DMS53 treated with DMSO at 0.1 percent for 48 hours (cell line): Measurements from ENCODE around the gene KRT84.

ENCODE experiments used
- DNase-seq: peaks from one replicate; lab custom pipeline; 2025; ENCODE audit not compliant: unreplicated experiment; lab: John Stamatoyannopoulos, UW

Gene KRT84, protein sequence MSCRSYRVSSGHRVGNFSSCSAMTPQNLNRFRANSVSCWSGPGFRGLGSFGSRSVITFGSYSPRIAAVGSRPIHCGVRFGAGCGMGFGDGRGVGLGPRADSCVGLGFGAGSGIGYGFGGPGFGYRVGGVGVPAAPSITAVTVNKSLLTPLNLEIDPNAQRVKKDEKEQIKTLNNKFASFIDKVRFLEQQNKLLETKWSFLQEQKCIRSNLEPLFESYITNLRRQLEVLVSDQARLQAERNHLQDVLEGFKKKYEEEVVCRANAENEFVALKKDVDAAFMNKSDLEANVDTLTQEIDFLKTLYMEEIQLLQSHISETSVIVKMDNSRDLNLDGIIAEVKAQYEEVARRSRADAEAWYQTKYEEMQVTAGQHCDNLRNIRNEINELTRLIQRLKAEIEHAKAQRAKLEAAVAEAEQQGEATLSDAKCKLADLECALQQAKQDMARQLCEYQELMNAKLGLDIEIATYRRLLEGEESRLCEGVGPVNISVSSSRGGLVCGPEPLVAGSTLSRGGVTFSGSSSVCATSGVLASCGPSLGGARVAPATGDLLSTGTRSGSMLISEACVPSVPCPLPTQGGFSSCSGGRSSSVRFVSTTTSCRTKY

DNA sequence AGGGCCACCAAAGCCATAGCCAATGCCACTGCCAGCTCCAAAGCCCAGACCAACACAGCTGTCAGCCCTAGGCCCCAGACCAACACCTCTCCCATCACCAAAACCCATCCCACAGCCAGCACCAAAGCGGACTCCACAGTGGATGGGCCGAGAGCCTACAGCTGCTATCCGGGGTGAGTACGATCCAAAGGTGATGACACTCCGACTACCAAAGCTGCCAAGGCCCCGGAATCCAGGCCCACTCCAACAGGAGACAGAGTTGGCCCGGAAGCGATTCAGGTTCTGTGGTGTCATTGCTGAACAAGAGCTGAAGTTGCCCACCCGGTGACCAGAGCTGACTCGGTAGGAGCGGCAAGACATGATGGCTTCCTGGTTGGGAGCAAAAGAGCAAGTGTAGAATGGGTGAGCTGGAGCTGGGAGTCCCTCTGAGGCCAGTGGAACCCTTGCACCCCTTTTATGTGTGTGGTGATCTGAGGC is at the start of gene KRT84:
Gene KRT84, minus strand, starts transcription at position 427 of the 477 bp plus-strand sequence. Its CDS starts 67 bp downstream, at position 360.
- no peak for DNase-seq

DNA sequence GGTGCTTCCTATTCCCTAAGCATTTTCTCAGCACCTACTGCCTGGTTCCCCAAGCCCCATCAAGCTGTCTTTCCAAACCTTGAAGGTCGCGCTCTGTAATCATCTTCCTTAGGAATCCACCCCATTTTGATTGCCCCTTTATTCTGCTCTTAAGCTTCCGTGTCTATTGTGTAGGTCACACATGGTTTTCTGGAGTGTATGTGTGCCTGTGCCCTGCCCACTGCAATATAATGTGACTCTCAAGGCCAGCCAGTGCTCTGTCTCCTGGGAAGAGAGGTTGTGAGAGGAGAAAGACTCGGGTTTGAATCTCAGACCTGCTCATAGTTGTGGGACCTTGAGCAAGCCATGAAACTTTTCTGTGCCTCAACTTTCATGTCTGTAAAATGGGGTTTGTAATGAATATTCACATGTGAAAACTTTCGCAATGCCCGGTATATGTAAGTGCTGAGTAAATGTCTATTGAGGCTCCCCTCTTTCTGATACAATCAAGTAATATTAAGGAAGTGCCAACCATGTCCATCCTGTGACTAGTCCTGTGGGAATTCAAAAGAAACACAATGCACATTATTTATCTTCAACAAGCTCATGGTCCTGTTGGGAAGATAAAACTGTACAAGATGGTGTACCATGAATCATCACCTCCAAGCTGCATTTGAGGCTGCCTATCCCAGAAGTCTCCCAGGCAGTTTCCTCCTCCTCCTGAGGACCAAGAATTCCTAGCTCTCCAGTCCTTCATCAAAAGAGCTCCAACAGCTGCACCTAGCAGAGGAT is 49.5 kb upstream of the KRT84 start:
- no peak for DNase-seq

DNA sequence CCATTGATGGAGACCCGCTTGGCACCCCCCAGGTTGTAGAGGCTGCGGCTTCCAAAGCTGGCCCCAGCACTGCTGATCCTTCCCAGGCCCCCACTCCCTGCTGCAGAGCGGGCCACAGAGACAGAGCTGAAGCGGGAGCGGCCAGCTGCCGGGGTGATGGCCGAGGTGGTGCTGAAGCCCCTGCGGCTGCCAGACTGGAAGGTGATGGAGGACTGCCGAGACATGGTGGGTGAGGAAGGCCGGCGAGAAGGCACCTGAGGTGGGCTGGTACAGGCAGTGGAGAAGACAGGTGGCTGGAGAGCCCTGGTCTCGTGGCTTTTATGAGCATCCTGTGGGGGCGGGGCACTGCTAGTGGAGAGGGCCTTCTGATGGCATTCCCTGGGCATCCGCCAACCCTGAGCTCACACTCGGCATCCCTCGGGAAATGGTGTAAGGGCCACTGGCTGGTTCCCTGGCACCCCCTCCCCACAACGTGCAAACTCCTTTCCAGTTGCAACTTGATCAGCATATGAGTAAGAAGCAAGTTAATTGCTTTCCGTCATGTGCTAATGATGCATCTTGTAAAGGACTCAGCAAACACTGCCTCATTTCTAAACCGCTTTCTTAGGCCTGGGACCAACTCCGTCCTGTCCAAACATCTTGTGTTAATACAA is 48.8 kb upstream of the KRT84 start, which contains the start of gene KRT75:
Gene KRT75, minus strand, starts transcription at position 291 of the 653 bp plus-strand sequence. Its CDS starts 67 bp downstream, at position 224.
- no peak for DNase-seq

DNA sequence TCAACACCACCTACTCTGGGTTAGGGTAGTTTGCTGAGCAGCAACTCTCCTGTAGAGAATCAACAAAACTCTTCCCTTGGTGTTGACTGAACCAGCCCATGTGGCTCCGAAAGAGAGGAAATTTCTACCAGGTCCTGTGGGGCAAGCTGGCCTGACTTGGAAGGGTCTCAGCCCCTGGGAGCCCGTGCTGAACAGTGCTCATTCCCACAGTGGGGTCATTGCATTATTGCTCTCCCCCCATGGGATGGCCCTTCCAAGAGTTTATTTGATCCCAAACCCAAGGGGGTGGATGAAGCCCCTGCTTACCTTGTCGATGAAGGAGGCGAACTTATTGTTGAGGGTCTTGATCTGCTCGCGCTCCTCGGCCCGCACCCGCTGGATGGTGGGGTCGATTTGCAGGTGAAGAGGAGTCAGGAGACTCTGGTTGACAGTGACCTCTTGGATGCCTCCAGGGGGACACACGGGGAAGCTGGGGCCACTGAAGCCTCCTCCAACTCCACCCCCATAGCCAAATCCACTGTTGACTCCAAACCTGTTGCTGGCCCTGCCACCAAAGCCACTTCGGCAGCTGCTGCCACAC is 48.1 kb upstream of the KRT84 start:
- DNase-seq, result no peak

DNA sequence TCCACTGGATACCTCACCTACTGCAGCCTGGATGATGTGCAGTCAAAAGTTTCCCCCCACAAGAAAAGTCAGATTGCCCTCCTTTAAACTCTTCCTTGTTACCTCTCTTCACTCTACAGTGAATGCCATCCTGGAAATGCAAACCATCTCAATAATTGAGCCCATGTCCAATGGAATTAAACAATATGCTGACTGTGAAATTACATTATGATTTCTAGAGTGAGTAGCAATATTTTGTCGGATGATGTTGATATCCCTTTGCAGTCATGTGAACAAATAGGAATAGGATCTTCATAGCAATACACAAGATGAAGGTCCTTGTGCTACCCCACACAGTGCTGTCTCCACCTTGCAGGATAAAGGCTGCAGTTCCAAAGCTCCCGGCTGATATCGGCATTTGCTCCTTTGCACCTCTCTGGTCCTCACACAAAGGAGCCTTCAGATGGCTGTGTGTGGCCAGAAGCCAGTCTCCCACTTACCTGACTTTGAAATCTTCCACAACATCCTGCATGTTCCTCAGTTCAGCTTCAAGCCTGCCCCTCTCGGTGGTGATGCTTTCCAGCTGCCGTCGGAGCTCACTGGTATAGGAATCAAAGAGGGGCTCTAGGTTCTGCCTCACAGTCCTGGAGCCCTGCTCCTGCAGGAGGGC is 47.2 kb upstream of the KRT84 start:
- DNase-seq, result no peak

DNA sequence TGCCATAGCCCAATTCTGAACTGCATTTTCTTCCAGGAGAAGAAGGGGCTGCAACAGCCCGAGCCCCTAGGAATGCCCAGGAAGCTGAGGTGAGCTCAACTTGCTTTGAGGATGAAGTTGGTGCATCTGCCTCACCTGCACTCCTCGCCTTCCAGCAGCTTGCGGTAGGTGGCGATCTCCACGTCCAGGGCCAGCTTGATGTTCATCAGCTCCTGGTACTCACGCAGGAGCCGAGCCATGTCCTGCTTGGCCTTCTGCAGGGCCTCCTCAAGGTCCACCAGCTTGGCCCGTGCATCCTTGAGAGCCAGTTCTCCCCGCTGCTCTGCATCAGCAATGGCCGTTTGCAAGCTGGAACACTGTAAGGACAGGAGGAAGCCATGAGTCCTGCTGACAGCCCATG is 42.7 kb upstream of the KRT84 start:
- no peak for DNase-seq

DNA sequence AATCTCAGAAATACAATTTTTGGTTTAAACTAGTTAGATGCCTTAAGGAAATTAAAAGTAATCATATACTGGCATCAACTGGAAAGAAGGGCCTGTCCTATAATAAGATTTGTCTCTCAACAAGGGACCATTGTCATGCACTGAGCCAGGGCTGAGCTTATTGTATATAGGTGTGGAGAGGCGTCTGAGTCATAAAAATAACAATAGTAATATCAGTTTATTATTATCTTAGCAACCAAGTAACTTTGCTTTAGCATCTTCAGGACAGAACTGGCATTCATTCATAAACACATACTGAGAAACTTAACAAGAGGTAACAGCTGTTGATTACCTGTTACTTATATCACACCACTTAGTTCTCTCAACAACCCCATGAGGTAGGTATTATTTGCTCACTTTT is 41.6 kb upstream of the KRT84 start:
- DNase-seq, result no peak

DNA sequence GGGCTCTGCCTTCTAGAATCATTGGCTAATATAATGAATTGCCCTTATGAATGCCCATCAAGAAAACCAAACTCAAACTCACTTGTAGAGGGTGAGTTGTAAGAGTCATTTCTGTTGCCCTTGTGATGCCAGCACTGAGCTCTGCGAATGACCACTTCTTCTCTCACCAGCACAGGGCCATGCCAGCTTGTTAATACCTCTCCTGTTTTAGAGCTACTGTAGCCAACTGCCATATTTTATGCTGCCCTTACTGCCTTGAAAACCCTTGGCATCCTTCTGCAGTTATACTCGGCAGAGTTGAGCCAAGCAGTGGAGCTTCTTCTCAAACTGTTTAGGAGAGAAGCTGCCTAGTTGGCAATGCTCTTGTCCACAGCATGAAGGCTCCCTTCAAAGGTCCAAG is 40.6 kb upstream of the KRT84 start:
- no peak for DNase-seq

DNA sequence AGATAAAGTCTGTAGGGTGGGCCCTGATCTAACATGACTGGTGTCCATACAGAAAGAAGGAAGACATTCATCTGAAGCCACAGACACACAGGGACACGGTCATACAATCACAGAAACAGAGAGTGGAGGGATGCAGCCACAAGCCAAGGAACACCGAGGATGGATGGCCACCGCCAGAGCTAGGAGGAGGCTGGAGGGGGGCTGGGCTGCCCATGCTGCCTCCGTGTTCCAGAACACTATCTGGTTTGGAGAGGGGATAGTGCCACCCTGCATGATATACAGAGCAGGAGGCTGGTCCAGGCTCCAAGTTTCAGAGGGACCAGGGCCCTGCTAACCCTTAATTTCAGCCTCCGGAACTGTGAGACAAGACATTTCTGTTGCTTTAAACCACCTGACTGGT is 40.0 kb upstream of the KRT84 start:
- no peak for DNase-seq

DNA sequence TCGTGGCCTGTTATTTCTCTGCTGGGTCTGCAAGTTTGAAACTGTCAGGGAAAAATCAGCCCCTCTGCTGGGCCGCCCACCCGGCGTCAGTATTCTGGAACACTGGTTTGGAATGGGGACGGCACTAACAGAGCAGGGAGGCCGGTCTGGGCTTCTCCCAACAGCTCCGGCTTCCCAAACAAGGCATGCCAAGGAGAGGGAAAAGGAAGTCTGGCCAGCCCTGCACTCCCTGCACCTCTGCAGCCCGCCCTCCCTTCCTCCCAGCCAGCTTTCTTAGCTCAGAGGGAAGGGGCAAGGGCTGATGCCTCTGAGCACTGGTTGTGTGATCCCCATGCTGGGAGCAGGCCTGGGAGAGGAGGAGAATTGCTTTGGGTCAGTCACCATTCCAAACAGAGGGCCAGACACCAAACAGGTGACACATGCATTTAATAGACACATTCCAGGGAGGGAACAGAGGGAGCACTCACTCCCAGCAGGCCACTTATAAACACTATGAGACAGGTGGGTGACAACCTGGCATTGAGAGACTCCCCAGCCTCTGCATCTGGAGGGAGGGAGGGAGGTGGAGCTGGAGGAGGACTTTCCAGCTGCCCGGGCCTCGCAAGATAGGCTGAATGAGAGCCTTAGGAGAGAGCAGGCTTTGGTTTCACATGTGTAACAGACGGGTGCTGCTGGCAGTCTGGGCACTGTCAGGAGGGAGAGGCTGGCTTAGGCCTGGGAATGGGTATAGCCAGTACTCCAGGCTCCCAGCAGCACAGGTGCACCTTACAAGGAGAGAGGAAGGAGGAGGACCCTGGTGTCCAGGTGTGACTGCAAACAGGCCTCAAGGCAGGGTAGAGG is 38.4 kb upstream of the KRT84 start:
- no peak for DNase-seq

DNA sequence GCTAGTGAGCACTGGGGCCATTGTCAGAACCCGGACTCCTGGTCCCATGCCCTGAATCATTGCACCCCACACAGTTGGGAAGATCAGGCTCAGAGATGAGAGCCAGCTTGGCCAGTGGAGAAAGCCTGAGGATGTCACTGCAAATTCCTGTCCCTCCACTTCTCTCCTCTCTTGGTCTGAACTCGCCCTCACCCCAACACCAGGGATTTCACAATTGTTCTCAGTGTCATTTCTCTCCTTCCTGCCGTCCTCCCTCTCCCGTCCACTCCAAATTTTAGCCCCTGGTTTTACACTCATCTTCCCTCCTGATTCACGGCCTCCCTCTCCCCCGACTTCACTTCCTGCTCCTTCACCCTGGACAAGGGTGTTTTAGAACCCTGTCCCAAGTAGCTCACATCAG is 37.6 kb upstream of the KRT84 start:
- DNase-seq, result no peak

DNA sequence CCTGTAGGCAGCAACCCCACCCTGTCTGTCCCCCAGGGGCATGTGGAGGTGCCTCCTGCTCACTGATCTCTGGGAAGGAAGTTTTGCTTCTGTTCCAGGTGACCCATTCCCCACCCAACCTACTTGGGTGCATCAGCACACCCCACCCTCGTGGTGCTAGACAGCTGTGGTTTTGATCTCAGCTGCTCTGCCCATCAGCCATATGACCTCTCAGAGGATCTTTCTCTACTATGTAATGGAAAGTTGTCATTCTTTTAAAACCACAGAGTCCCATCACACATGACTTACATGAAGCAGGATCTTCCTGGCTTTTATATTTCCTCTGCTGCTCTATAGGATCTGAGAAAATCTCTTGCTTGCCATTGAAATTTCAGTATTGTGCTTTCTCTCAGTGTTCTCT is 34.2 kb upstream of the KRT84 start:
- no peak for DNase-seq

DNA sequence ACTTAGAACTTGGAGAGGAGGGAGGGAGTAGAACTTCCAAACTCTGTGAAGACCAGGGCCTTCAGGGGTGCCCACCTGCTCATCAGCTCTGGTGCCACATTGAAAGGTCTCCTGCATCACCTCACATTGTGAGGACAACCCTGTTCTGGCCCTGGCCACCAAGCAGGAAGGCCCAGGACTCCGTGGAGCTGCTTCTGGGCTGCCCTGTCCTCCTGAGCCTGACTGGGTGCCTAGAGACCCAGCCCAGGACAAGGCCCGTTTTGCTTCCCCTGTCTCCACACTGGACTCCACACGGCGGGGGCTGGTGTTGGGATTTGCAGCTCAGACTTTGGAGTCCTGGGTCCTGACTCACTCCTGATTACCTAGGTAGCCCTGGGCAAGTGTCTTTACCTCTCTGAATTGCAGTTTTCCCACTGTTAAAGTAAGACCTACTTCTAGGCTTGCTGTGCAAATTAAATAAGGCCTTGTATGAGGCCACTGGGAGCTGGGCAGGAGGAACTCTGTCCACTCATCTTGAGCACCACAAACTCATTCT is 33.2 kb upstream of the KRT84 start:
- no peak for DNase-seq

DNA sequence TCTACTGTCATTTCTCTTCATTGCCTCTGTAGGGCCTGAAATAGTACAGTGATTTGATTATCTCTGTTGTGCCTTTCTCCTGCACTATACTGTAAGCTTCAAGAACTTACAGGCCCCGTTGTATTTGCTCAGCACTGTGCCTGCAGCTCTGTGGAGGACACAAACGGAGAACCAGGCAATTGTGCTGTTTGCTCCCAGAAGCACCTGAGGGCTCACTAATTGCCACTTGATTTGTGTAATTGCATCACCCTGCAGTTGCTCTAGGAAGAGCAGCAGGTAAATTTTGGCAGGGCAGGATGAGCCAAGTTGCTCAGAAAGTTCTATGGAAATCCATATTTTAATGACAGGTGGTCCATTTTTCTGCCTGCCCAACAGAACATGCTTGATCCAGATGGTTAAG is 32.3 kb upstream of the KRT84 start:
- DNase-seq, result no peak

DNA sequence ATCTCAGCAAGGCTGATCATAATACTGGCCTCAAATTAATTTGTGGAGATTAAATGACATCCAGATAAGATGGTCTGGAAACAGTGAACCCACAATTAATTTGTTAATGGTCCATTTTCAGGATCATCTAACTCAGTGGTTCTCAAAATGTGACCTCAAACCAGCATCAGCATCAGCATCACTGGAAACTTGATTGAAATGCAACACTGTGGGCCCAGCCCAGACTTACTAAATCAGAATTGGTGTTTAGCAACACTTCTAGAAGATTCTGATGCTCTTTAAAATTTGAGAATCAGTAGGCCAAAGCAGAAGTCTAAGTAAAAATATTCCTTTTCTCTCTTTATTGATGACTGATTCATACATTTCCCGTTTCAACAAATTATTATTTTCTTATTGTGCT is 31.3 kb upstream of the KRT84 start:
- no peak for DNase-seq

DNA sequence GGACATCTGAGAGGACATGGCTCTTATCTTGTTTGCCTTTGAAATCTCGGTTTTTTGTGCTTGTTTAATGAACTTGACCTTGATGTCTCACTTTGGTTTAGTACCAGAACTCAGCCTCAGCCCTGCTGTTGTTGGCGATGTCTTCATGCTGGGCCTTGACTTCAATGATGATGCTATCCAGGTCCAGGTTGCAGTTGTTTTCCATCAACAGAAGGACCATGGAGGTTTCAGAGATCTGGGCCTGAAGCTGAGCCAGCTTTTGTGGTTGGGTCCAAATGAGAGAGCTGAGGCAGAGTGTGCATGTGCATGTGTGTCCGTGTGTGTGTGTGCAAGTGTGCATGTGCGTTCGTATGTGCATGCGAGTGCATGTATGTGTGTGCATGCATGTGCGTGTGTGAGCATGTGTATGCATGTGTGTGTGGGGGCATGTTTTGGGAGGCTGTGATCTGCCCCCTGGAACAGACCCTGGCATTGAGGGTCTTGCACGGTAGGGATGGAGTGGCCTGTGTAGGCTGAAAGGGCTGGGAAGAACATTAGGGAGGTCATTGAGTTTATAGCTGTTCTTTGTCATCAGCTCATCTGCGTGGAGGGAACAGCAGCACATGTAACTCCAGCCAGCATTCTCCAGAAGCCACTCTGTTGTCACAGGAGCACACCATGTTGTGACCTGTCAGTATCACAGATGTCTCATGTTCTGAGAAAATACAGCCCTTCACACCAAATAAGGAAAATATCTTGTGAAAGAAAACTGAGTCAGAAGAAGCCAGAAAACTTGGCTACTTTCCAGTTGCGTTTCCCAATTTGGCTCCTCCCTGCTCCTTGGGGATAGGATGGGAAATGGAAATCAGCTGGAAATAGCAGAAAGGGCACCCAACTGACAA is 30.7 kb upstream of the KRT84 start:
- DNase-seq, result no peak

DNA sequence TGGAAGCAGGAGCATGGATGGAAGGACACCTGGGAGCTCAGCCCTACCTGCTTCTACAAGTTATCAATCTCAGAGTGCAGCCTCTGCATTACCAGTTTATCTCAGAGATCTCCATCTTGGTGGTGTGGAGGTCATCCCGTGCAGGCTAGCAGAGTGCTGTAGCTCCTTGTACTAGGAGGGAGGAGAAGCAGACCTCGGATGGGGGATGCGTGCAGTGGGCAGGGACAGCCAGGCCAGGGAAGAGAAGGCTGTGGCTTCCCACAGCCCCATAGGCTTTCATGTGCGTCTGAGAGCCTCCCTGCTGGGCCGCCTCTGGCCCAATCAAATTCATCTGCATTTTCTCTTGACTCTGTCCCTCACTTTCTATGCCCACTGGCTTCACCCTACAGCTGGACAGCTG is 29.5 kb upstream of the KRT84 start:
- DNase-seq, result no peak

DNA sequence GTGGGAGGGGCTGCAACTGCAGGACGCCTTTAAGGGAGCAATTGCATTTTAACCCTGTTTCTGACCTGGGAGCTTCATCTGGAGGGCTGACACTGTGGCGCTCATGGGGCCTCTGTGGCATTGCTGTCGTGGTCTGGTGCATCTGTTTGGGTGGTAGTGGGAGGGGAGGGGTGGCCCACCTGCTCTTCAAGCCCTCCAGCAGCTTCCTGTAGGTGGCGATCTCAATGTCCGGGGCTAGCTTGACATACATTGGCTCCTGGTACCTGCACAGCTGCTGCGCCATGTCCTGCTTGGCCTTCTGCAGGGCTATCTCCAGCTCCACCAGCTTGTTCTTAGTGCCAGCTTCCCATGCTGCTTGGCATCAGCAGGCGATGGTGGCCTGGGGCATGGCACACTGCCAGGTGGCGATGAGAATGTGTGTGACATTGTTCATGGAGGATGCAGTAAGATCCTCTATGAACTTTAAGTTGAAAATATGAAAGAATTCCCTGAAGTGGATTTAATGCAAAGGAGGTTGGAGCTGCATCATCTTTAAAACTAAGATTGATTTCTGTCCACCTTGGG is 28.4 kb upstream of the KRT84 start:
- DNase-seq, result no peak
